Renal cortex interstitium (tissue), 11 donors: ENCODE measurements around the gene TMEM178A. TPM values are rescaled to one million over a fixed set of nuclear protein-coding genes. Genes with fewer than 3 reads are reported as not detected.
"Not testable (repeated sequence)": the region's sequence is repeated elsewhere in the genome, so short reads cannot be mapped to it uniquely, and the experiment has no call there.

Source experiments
- DNase-seq, 11 donors: peaks; one replicate each; pipeline ENCODE4 v3.0.0-alpha.2; 2013; ENCODE audit warnings: low read depth in 9 of 11, low spot score in 4 of 11; ENCODE audit errors: extremely low read depth in 1 of 11
- polyA plus RNA-seq, 3 donors: library from polyadenylated mRNA; unstranded; fragments of 120-200 nt; gene quantifications; one replicate each; pipeline ENCODE4 v1.2.1, GENCODE V29; 2013; ENCODE audit not compliant: insufficient read length in 3 of 3

TMEM178A gene
- polyA plus RNA-seq, 3 donors = 91.2 to 97.5 (median 96.6) TPM

DNA sequence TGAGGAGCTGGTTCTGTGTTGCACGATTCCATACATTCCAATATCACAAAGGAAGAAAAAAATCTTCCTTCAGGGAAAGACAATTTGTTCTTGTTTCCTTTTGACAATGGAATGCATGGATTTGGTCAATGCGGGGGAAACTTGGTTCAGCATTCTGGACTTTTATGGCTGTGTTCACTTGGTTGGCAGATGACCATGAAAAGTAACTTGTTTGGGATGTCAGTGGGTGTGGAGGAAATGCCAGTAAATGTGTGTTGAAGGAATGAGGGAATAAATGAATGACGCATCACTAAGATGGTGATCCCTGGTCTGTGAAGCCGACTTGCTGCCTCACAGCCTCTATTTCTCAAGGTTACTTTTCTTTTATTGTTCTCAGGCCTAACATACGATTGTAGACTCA lies 59.7 kb downstream of the TMEM178A start:
- no peak for DNase-seq

DNA sequence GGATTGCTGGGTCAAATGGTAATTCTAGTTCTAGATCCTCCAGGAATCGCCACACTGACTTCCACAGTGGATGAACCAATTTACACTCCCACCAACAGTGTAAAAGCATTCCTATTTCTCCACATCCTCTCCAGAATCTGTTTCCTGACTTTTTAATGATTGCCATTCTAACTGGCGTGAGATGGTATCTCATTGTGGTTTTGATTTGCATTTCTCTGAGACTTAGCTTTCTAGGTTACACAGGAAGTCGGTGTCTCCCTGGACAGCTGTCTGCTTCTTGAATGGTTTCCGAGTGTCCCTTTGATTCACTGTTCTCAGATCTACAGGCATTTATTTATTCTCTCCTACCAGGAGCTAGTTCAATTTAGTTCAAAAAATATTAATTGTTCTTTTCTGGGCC lies 62.4 kb downstream of the TMEM178A start:
- DNase-seq = not testable (repeated sequence)

DNA sequence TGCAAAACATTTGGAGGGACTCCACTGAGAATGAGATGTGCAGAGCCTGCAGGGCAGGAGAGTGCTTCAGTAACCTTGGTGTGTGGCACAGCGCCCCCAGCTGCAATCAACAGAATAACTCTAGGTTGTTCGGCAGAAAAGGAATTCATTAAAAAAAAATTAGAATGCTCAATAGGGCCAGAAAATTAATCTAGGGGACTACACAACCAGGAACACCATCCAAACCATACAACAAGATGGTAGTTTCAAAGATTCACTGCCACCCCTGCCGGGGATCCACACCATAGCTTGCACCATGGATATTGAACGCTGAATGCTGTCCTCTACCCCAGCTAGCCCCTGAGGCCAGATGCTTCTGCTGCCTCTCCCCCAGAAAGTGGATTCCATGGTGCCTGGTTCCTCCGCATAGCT lies 63.2 kb downstream of the TMEM178A start:
- DNase-seq = no peak

GRCh38 chr2:39730276-39730675 lies 64.6 kb downstream of the TMEM178A start:
- DNase-seq = no peak

GRCh38 chr2:39730685-39731302 lies 65.1 kb downstream of the TMEM178A start:
- DNase-seq = peak in 1 of 11 donors; percentile 20

- DNase-seq = no peak
Observed at GRCh38 chr2:39731546-39731945, 65.8 kb downstream of the TMEM178A start.

GRCh38 chr2:39732482-39732881 lies 66.8 kb downstream of the TMEM178A start:
- peak in 4 of 11 donors; percentile 6 to 31 (median 24) for DNase-seq

- DNase-seq = no peak
Observed at GRCh38 chr2:39733070-39733674, 67.5 kb downstream of the TMEM178A start.

GRCh38 chr2:39734445-39734844 lies 68.7 kb downstream of the TMEM178A start:
- DNase-seq = no peak

DNA sequence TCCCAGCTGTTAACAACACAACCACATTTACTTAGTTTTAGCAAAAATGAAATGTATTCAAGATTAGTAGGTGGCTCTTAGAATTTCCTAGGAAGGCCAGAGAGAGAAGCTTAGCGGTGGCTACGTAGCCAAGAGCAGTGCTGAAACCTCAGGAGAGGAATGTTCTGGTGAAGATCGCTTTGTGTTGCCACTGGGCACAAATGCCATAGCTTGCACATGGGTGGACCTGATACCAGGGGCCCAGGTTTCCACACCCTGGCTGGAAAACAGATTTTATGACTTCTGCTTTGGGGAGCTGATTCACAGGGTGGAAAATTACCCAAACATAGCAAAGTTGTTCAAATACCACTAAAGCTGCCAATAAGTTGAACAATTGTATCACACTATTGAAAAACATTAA lies 69.9 kb downstream of the TMEM178A start:
- DNase-seq = no peak

DNA sequence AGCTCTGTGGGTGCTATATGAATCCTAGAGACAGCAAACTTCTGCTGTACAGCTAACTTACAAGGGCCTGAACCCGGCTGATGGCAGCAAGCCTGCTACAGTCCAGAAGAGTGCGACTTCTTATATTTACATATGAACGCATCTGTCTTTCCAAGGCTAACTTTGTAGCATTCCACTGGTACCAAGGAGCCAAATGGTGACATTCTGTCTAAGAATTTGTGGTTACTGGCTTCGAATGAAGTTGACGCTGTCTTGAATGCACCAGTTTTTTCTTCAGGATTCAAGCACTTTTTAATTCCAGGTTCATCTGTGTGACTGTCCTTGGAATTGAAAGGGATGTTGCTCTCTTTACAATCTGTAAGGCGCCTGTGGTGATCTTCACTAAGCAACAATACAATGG lies 70.9 kb downstream of the TMEM178A start:
- no peak for DNase-seq

- DNase-seq = no peak
Observed at GRCh38 chr2:39737661-39738060, 71.9 kb downstream of the TMEM178A start.

DNA sequence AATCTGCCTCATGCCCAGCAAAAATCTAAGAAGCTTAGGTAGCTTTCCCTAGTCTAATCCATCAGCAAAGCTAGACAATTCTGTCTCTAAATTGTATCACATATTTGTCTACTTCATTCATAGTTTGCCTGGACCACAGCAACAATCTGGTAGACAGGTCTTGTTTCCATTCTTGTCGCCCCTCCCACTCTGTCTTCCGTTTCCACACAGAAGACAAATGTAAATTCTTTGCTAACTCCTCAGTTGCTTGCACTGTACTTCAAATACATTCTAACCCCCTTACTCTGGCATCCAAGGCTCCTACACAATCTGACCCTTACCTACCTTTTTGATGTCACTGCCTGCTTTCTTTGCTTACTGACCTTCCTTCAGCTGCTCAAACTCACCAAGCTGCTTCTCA lies 73.2 kb downstream of the TMEM178A start:
- no peak for DNase-seq

DNA sequence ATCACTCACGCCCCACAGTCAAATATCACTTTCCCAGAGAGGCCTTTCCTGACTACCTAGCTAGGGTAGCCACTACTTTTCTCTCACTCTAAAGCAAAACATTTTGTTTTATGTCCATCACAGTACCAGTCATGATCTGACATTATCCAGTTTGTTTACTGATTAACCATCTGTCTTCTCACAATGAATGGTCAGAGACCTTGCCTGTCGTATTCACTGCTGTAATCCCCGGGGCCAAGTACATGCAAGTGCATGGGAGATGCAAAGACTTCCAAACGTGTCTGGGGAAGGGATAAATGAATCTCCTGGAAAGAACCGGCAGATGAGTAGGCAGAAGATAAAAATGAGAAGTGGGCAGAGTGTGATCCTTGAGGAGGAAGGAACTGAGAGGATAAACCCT lies 73.7 kb downstream of the TMEM178A start:
- no peak for DNase-seq

- DNase-seq = no peak
Observed at GRCh38 chr2:39741871-39742270, 76.2 kb downstream of the TMEM178A start.

DNA sequence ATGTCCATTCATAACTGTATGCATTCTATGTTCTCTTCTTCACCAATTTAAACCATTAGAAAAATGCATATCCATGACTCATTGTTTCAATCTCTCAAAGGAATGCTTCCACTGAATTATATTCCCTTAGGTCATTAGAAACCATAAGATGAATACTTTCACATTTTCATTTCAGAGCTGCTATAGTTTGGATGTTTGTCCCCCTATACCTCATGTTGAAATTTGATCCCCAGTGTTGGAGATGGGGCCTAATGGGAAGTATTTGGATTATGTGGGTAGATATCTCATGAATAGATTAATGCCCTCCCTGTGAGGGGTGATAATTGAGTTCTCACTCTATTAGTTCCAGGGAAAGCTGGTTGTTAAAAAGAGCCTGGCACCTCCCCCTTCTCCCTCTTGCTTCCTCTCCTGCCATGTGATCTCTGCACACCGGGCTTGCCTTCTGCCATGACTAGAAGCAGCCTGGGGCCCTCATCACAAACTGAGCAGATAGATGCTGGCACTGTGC lies 77.6 kb downstream of the TMEM178A start:
- DNase-seq = no peak

- no peak for DNase-seq
Observed at GRCh38 chr2:39755466-39755865, 89.7 kb downstream of the TMEM178A start.

GRCh38 chr2:39757156-39757555 lies 91.4 kb downstream of the TMEM178A start:
- DNase-seq = no peak

- DNase-seq = no peak
Observed at GRCh38 chr2:39762448-39762847, 96.7 kb downstream of the TMEM178A start.
